ENCODE data around the gene IGDCC3. TPM values are rescaled to one million over a fixed set of nuclear protein-coding genes. Genes with fewer than 3 reads are reported as not detected.
A peak's percentile ranks its signal among the peaks of the same experiment; 100 is the strongest.

IGDCC3 gene
- polyA plus RNA-seq, 3 donors = 6.1 to 7.1 (median 6.4) TPM

DNA sequence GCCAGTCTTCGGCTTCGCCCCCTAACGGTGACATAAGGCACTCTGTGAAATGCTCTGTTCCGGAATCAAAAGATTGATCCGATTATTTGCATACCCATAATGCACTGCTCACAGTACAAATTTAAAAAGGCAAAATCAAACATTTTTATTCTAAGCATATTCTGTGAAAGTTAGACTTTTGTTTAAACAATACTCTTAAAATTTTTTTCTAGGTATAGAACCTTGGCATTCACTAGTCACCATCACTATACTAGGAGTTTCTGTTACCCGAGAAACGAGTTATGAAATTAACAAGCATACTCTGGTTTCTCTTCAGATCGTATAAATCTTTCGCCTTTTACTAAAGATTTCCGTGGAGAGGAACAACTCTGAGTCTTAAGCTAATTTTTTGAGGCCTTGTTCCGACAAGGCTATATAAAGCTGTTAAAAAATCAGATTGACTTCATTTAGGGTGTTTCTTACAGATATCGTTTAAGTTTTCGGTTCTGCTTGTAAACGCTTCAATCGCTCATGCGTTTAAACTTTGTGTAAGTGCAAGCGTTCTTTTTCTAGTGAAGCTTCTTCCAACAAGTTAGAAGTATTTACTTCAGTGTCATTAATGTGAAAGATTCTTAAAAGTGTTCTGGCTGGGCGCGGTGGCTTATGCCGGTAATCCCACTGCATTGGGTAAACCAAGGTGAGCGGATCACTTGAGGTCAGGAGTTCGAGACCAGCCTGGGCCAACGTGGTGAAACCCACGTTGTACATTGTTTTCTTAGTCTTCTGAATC is 73.2 kb downstream of the IGDCC3 start, which contains the start of gene RNU5B-1:
Gene RNU5B-1, plus strand, starts transcription at position 297 of the 769 bp plus-strand sequence.
- peak in 2 of 3 donors; percentile 86 to 93 for DNase-seq (ENCODE audit: low read depth in 3 of 3, low spot score in 2 of 3)

DNA sequence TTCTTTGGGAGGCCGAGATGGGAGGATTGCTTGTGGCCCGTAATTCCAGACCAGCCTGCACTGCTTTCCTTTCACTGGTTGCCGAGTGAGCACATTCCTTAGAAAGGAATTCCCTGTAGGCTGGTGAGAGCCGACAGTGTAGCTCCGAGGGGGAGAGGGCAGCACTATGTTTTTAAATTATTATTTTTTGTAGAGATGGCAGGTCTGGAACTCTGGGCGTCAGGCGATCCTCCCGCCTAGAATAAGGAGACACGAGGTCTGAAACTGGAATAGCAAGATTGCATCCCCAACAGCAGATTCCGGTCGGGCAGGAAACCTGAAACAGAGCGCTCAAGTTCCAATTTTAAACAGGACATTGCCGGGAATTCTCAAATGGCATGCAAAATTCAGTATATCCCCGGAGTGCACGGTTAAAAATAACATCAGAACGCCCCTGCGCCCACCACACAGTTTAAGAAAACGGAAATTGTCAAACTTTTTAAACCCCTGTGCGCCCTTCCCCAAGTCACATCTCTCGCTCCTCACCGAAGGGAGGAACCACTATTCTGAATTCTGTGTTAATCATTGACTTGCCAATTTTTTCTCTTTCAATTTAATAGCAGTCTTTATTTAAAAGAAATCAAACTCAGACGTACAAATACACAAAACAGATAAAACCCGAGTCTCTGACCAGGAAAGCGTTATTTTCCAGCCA is 74.0 kb downstream of the IGDCC3 start:
- DNase-seq (ENCODE audit: low read depth in 3 of 3, low spot score in 2 of 3) = peak in 1 of 3 donors; percentile 74

DNA sequence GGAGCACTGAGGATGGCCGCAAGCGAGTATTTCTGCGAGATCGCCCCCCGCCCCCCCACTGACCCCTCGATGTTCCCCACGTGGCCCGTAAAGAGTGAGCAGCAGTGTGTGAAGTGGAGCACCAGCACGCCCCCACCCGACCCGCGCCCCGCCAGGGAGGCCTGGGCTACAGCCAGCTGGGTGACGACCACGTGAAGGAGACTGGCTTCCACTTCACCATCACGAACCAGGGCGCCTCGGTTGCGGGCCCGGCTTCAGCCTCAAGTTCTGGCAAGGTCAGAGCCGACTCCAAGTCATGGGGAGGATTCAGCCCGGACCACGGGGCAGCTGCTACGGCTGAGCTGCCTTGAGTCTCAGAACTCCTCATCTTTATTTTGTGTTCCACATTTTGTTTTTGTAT is 75.7 kb downstream of the IGDCC3 start:
- no peak for DNase-seq (ENCODE audit: low read depth in 3 of 3, low spot score in 2 of 3)

DNA sequence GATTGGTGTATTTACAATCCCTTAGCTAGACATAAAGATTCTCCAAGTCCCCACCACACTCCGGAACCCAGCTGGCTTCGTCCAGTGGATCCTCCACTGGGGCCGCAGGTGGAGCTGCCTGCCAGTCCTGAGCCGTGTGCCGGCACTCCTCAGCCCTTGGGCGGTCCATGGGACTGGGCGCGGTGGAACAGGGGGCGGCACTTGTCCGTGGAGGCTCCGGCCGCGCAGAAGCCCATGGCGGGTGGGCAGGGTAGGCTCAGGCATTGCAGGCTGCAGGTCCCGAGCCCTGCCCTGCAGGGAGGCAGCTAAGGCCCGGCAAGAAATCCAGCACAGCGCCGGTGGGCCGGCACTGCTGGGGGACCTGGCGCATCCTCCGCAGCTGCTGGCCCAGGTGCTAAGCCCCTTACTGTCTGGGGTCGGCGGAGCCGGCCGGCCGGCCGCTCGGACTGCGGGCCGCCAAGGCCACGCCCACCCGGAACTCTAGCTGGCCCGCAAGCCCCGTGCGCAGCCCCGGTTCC is 76.8 kb downstream of the IGDCC3 start:
- DNase-seq (ENCODE audit: low read depth in 3 of 3, low spot score in 2 of 3) = no peak

DNA sequence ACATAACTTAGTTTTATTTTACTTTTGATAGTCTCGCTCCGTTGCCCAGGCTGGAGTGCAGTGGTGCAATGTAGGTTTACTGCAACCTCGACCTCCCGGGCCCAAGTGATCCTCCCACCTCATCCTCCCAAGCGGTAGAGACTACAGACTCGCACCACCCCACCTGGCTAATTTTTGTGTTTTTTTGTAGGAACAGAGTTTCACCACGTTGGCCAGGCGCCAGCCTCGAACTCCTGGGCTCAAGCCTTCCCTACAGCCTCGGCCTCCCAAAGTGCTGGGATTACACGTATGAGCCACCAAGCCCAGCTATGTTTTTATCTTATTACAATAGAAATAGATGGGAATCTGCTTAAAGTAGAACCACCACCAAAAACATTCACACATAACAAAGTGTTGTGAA is 79.1 kb downstream of the IGDCC3 start:
- no peak for DNase-seq (ENCODE audit: low read depth in 3 of 3, low spot score in 2 of 3)

DNA sequence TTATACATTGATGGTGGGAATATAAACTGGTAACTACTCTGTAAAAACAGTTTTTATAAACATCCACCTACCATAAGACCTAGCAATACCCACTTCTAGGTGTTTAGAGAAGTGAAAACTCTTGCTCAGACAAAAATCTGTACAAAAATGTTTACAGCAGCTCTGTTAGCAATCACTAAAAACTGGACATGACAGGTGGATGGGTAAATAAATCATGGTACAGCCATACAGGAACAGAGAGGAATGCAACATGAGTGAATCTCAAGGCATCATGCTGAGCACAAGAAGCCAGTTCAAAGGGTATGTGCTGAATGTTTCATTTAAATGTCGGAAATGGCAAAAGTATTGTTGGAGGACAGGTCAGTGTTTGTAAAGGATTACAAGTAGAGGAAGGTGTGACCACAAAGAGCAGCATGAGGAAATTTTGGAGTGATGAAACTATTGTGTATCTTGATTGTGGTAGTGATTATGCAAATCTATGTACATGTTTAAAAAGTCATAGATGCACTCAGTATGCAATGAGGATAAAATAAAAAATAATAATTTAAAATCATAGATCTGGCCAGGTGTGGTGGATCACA is 84.8 kb downstream of the IGDCC3 start:
- no peak for DNase-seq (ENCODE audit: low read depth in 3 of 3, low spot score in 2 of 3)

DNA sequence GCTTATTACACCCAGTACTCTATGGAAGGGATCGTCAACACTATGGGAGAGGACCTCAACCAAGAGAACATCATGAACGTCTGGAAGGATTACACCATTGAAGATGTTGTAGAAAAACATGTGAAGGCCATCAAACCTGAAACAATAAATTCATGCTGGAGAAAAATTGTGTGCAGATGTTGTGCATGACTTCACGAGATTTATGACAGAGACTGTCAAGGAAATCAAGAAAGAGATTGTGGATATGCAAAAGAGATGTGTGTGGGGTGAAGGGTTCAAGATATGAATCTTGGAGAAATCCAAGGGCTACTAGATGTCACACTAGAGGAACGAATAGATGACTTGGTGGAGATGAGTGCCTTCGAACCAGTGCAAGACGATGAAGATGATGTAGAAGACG is 87.6 kb downstream of the IGDCC3 start:
- DNase-seq (ENCODE audit: low read depth in 3 of 3, low spot score in 2 of 3) = no peak

DNA sequence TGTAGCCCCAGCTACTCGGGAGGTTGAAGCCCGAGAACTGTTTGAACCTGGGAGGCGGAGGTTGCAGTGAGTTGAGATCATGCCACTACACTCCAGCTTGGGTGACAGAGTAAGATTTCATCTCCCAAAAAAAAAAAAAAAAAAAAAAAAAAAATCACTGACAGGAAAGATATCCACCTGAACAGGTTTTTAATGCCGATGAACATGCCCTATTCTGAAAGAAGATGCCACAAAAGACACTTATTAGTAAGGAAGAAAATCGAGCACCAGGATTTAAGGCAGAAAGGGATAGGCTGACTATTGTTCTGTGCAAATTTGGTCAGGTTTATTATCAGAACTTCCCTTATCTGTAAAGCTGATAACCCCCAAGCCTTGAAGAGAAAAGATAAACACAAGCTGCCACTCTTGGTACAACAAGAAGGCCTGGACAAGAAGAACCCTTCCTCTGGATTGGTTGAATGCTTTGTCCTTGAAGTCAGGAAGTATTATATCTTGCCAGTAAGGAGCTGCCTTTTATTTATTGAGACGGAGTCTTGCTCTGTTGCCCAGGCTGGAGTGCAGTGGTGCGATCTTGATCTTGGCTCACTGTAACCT is 88.4 kb downstream of the IGDCC3 start:
- DNase-seq (ENCODE audit: low read depth in 3 of 3, low spot score in 2 of 3) = no peak

DNA sequence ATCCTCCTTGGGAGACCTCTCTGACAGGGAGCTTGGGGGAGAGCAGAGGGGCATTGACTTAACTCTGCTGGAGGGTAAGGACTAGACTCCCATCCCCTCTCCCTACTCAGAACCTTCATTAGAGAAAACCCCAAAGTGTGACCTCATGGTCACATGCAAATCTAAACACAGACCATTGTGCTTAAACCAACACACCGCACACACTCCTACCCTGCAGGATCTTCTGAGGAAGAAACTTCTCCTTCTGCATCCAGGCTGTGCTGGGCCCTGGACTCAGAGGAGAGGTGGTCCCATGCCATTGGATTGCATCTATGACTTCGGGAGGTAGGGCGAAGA is 90.3 kb downstream of the IGDCC3 start:
- DNase-seq (ENCODE audit: low read depth in 3 of 3, low spot score in 2 of 3) = no peak

DNA sequence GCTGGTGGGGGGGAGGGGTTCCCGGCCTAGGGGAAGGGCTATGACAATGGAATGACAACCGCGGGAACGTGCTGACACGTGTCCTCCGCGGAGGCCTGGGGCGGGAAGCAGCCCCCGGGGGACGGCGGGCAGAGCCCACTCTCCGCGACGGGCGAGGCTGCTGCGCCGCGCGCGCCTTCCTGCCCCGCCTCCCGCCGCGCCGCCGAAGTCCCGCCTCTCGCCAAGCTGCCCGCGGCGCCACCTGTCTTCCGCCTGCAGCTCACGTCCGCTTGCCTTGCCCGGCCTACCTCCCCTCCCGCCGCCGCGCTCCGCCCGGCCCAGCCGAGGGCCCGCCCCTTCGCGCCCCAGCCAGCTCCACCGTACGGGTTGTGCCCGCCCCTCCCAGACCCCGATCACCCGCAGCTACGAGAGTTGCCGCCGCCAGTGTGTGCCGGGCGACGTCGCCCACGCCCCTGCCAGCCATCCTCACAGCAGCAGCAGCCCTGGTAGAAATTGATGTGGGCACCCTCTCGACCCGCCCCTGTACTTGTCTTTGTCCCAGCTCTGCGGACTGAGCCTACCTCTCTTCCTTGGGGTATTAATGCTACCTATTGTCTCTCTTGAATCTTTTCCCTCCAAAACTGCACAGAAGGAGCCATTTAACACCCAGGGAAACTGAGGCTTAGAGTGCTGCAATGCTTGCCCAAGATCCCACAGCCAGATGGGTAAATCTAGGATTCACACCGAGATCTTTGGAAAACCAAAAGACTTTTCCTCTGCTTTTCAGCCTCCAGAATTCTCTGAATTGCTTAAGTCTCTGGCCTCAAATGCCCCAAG is 90.9 kb downstream of the IGDCC3 start, which contains the start of gene PARP16:
Gene PARP16, minus strand, starts transcription at position 180 of the 816 bp plus-strand sequence. CDS start 457 bp downstream, outside the sequence.
- peak in 2 of 3 donors; percentile 74 to 79 for DNase-seq (ENCODE audit: low read depth in 3 of 3, low spot score in 2 of 3)

DNA sequence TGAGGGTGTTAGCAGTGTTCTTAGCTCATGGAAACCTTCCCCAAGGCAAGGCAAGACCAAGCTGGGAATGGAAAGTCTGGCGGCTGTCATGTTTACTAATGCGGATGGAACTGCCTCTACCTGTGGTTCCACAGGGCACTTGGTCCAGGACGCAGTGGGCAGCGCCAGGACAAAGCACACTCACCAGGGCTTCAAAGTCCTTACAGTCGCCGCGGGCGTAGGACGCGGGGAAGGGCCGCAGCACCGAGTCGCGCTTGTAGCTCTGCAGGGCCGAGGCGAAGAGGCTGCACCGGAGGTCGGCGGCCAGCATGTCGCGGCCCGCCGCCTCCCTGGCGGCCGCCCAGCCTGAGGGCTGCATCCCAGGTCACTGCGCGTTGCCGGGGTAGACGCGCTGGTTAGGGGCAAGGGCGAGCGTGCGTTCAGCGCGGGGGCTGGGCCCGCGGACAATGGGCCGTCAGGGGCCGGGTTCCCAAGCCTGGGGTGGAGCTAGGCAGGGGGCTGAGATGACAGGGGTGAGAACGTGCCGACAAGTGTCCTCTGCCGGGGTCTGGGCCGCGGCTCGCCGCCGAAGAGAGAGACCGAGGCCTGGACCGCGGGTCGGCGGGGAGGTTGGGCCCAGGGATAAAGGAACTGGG is 91.6 kb downstream of the IGDCC3 start:
- no peak for DNase-seq (ENCODE audit: low read depth in 3 of 3, low spot score in 2 of 3)

DNA sequence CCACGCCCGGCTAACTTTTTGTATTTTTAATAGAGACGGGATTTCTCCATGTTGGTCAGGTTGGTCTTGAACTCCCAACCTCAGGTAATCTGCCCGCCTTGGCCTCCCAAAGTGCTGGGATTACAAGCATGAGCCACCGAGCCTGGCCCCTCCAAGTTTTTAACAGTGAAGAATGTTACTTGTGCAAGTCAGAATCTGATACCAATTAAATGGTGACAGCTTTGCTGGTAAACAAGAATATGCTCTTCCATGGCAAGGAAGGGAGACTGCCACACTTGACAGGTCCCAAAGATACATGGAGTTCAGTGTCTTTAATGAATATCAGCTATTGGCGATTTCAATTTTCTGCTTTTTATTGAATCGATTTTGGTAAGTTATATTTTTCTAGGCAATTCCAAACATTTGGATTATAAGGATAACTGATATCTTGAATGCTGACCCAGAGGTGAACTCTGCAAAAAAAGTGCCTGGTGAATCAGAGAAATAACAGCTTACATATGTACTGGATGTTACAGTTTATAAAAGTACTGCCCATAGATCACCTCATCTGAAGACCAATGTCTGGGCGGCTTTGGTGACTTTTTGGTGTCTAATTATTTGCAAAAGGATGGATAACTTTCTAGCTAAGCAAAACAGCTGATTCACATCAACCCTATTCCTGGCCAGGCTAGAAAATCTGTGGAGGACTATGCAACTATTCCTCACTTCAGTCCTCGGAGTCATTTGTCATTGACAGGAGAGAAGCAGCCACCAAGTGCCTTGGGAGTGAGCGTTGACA is 92.3 kb downstream of the IGDCC3 start:
- no peak for DNase-seq (ENCODE audit: low read depth in 3 of 3, low spot score in 2 of 3)

DNA sequence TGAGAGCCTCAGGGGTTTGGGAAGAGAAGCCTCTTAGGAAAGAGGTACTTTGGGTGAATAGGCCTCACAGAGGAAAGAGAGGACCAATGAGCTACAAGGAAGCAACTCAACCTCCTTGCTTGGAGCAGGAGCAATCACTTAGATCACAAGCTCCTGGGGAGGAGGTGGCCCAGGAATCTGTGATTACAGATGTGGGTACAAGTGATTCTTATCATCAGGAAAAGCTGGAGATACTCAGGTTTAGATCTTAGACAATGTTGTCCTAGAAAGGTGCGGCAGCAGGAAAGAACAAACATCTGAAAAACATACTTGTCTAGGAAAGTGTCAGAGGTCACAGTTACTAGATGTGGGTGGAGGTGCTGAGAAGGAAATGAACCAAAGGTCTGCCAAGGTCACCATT is 99.3 kb downstream of the IGDCC3 start:
- DNase-seq (ENCODE audit: low read depth in 3 of 3, low spot score in 2 of 3) = no peak

Other genes with a start within 250 kb of the IGDCC3 start
- gene PDCD7, start 244.2 kb downstream of the IGDCC3 start, polyA plus RNA-seq (ENCODE audit: insufficient read length in 3 of 3) = 10 to 100 TPM; 30.1 to 34.4 (median 31.9) TPM
- gene CLPX, start 192.7 kb downstream of the IGDCC3 start, polyA plus RNA-seq (ENCODE audit: insufficient read length in 3 of 3) = 10 to 100 TPM; 68.1 to 81.5 (median 75.1) TPM
- 1 to 10 TPM; 2.8 to 3.3 (median 3.3) TPM for gene CILP, start 166.5 kb downstream of the IGDCC3 start, polyA plus RNA-seq (ENCODE audit: insufficient read length in 3 of 3)
- gene PARP16, start 91.1 kb downstream of the IGDCC3 start, polyA plus RNA-seq (ENCODE audit: insufficient read length in 3 of 3) = 10 to 100 TPM; 15.4 to 18.5 (median 15.6) TPM
- gene RNU5A-1, start 82.0 kb downstream of the IGDCC3 start, polyA plus RNA-seq (ENCODE audit: insufficient read length in 3 of 3) = not detected
- not detected for gene RNU5B-1, start 73.3 kb downstream of the IGDCC3 start, polyA plus RNA-seq (ENCODE audit: insufficient read length in 3 of 3)
- 10 to 100 TPM; 10.2 to 11.4 (median 10.6) TPM for gene IGDCC4, start 44.9 kb upstream of the IGDCC3 start, polyA plus RNA-seq (ENCODE audit: insufficient read length in 3 of 3)
- 10 to 100 TPM; 25.5 to 27.8 (median 26.7) TPM for gene DPP8, start 139.7 kb upstream of the IGDCC3 start, polyA plus RNA-seq (ENCODE audit: insufficient read length in 3 of 3)
- 100 to 1,000 TPM; 183 to 199 (median 189) TPM for gene HACD3, start 152.5 kb upstream of the IGDCC3 start, polyA plus RNA-seq (ENCODE audit: insufficient read length in 3 of 3)
- 10 to 100 TPM; 50.8 to 57.6 (median 54.0) TPM for gene INTS14, start 233.1 kb upstream of the IGDCC3 start, polyA plus RNA-seq (ENCODE audit: insufficient read length in 3 of 3)
- gene SLC24A1, start 243.9 kb upstream of the IGDCC3 start, polyA plus RNA-seq (ENCODE audit: insufficient read length in 3 of 3) = 10 to 100 TPM; 20.5 to 23.1 (median 21.2) TPM

Measured in right renal cortex interstitium (tissue), 3 donors.